ENCODE measurements around the gene PTPRM.

PTPRM gene

DNA sequence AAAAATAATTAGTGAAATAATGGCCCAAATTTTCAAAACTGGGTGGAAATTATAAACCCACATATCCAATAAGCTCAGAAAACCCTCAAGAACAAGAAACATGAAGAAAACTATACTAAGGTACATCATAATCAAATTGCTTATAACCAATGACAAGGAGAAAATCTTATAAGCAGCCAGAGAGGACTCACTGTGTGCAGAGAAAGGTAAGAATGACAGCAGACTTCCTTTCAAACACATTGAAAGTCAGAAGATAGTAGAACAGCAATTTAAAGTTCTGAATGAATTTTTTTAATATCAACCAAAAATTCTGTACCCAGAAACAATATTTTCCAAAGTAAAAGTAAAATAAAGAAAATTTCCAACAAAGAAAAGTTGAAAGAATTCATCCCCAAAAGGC, 844.4 kb downstream of the PTPRM start:
- H3K9me3 ChIP-seq = no peaks in the 10 kb centered on the region
- no peaks in the 10 kb centered on the region; the same call in 1 of the 2 replicates for H3K27me3 ChIP-seq (ENCODE audit: low read depth)
- DNase-seq (ENCODE audit: low spot score in 2 of 2) = no peak
- no peak overlapping the region for H3K4me3 ChIP-seq
- H3K4me1 ChIP-seq = no peaks in the 10 kb centered on the region
- H3K36me3 ChIP-seq (replicated peaks) = no peaks in the 10 kb centered on the region
- in situ Hi-C loops (cut with MboI; ENCODE audit: low sequenced_read_pairs) = loop anchor here (25.0 kb wide), 1 partner anchor 99 kb away; no protein-coding TSS in a partner anchor

- DNase-seq (ENCODE audit: low spot score in 2 of 2) = no peak
- H3K4me1 ChIP-seq = no peaks in the 10 kb centered on the region
- no peaks in the 10 kb centered on the region for H3K36me3 ChIP-seq (replicated peaks)
- H3K27me3 ChIP-seq (ENCODE audit: low read depth) = no peaks in the 10 kb centered on the region; the same call in 1 of the 2 replicates
- H3K9me3 ChIP-seq = no peaks in the 10 kb centered on the region
- no peak overlapping the region for H3K4me3 ChIP-seq
- in situ Hi-C loops (cut with MboI; ENCODE audit: low sequenced_read_pairs) = loop anchor here (25.0 kb wide), 1 partner anchor 100 kb away; no protein-coding TSS in a partner anchor
Observed at GRCh38 chr18:8412117-8412516, 845.0 kb downstream of the PTPRM start.

DNA sequence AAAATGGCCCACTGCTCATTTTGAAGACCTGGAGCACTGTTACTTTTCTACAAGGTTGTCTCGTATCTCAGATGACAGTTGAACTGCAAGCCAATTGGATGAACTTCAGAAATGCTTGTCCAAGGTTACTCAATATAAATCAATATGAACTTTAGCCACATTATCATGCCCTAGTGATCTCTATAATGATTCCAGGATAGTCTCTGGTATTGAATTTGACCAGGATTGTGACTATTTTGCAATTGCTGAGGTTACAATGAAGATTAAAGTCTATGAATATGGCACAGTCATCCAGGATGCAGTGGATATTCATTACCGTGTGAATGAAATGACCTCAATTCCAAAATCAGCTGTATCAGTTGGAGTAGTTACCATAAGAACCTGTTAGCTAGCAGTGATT, 846.1 kb downstream of the PTPRM start:
- Histone ChIP-seq H3K9me3 (no peaks in the 10 kb centered on the region), H3K27me3 (ENCODE audit: low read depth) (no peaks in the 10 kb centered on the region; the same call in 1 of the 2 replicates), H3K36me3 (replicated peaks) (no peaks in the 10 kb centered on the region), H3K4me1 (no peaks in the 10 kb centered on the region), H3K4me3 (no peak overlapping the region)
- in situ Hi-C loops (cut with MboI; ENCODE audit: low sequenced_read_pairs) = loop anchor here (25.0 kb wide), 1 partner anchor 101 kb away; no protein-coding TSS in a partner anchor
- DNase-seq (ENCODE audit: low spot score in 2 of 2) = no peak

- Histone ChIP-seq H3K4me3 (no peak overlapping the region), H3K9me3 (no peaks in the 10 kb centered on the region), H3K36me3 (replicated peaks) (no peaks in the 10 kb centered on the region), H3K4me1 (no peaks in the 10 kb centered on the region), H3K27me3 (ENCODE audit: low read depth) (no peaks in the 10 kb centered on the region; the same call in 1 of the 2 replicates)
- DNase-seq (ENCODE audit: low spot score in 2 of 2) = no peak
- in situ Hi-C loops (cut with MboI; ENCODE audit: low sequenced_read_pairs) = loop anchor here (25.0 kb wide), 1 partner anchor 101 kb away; no protein-coding TSS in a partner anchor
Observed at GRCh38 chr18:8413751-8414150, 846.6 kb downstream of the PTPRM start.

- no peak overlapping the region for H3K4me3 ChIP-seq
- in situ Hi-C loops (cut with MboI; ENCODE audit: low sequenced_read_pairs) = loop anchor here (25.0 kb wide), 1 partner anchor 104 kb away; no protein-coding TSS in a partner anchor
- DNase-seq (ENCODE audit: low spot score in 2 of 2) = no peak
Observed at GRCh38 chr18:8416212-8417019, 849.3 kb downstream of the PTPRM start.

DNA sequence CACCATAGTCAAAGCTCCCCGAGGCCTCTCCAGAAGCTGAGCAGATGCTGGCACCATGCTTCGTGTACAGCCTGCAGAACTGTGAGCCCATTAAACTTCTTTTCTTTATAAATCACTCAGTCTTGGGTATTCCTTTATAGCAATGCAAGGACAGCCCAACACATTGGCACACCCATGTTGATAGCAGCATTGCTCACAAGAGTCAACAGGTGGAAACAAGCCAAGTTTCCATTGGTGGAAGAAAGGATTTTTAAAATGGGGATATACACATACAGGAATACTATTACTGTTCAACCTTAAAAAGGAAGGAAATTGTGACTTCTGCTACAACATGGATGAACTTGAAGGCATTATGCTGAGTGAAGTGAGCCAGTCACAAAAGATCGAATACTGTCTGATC, 855.3 kb downstream of the PTPRM start:
- no peak for DNase-seq (ENCODE audit: low spot score in 2 of 2)
- in situ Hi-C loops (cut with MboI; ENCODE audit: low sequenced_read_pairs) = loop anchor here (25.0 kb wide), 1 partner anchor 110 kb away; no protein-coding TSS in a partner anchor
- Histone ChIP-seq H3K9me3 (no peaks in the 10 kb centered on the region), H3K27me3 (ENCODE audit: low read depth) (no peaks in the 10 kb centered on the region), H3K4me1 (no peaks in the 10 kb centered on the region), H3K36me3 (replicated peaks) (no peaks in the 10 kb centered on the region), H3K4me3 (no peak overlapping the region)

More at GRCh38 chr18:8416212-8417019, 849.3 kb downstream of the PTPRM start:
- Histone ChIP-seq H3K4me1 (no peaks in the 10 kb centered on the region), H3K9me3 (no peaks in the 10 kb centered on the region), H3K27me3 (ENCODE audit: low read depth) (no peaks in the 10 kb centered on the region; the same call in 1 of the 2 replicates), H3K36me3 (replicated peaks) (no peaks in the 10 kb centered on the region)

- in situ Hi-C loops (cut with MboI; ENCODE audit: low sequenced_read_pairs) = loop anchor here (25.0 kb wide), 1 partner anchor 111 kb away; no protein-coding TSS in a partner anchor
- Histone ChIP-seq H3K4me1 (no peaks in the 10 kb centered on the region), H3K4me3 (no peak overlapping the region), H3K36me3 (replicated peaks) (no peaks in the 10 kb centered on the region), H3K9me3 (no peaks in the 10 kb centered on the region), H3K27me3 (ENCODE audit: low read depth) (no peaks in the 10 kb centered on the region)
- DNase-seq (ENCODE audit: low spot score in 2 of 2) = no peak
Observed at GRCh38 chr18:8423051-8423557, 856.0 kb downstream of the PTPRM start.

DNA sequence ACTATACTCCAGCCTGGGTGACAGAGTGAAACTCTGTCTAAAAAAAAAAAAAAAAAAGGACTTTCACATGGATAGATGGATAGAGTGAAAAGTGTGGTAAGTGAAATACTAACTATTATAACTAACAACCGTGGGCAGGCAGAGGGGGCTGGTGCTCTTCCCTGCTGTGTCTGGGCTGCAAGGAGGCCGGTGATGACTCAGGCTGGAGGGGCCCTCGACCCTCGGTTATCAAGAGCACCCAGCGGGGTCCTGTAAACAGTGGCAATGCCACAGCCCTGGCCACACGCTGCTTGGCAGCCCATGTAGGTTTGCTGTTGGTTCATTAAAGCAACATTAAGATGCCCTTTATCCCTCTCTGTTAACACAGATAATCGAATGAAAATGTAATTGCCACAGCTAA, 857.4 kb downstream of the PTPRM start:
- Histone ChIP-seq H3K4me1 (no peaks in the 10 kb centered on the region), H3K27me3 (ENCODE audit: low read depth) (no peaks in the 10 kb centered on the region), H3K36me3 (replicated peaks) (no peaks in the 10 kb centered on the region), H3K9me3 (no peaks in the 10 kb centered on the region), H3K4me3 (no peak overlapping the region)
- DNase-seq (ENCODE audit: low spot score in 2 of 2) = no peak
- in situ Hi-C loops (cut with MboI; ENCODE audit: low sequenced_read_pairs) = loop anchor here (25.0 kb wide), 1 partner anchor 112 kb away; no protein-coding TSS in a partner anchor

DNA sequence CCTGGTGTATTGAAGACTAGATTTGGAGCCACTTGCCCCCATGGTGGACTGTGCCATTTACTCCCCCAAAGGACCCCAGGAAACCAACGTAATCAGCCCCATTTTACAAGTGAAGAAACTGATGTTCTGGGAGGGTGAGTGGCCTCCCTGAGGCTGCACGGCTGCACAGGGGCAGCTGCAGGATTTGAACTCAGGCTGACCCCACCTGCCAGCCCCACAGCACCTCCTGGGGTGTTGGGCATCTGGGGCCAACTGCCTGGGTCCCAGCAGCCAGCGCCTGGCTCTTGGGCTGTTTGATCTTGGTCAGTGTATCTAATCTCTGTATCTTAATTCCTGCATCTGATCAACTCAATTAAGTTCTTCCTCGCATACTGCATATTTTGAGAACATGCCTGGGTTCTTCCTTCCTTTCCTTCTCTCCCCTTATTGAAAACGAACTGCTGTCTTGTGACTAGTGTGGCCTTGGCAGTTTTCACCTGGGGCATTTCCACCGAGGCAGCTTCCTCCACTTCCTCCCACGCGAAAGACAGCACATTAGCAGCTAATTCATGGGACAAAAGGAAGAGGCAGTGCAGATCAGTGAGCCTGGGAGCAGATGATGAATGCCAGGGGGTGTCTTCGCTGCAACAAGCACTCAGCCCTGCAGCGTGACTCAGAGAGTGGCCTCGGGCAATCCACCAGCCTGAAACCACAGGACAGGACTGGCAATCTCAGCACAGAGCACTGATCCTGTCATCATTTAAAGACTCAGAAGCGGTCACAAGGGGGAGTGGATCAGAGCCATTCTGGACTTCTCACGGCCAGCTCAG, 858.0 kb downstream of the PTPRM start:
- Histone ChIP-seq H3K9me3 (no peaks in the 10 kb centered on the region), H3K36me3 (replicated peaks) (no peaks in the 10 kb centered on the region), H3K4me3 (no peak overlapping the region), H3K4me1 (no peaks in the 10 kb centered on the region), H3K27me3 (ENCODE audit: low read depth) (no peaks in the 10 kb centered on the region)
- DNase-seq (ENCODE audit: low spot score in 2 of 2) = no peak
- in situ Hi-C loops (cut with MboI; ENCODE audit: low sequenced_read_pairs) = loop anchor here (25.0 kb wide), 1 partner anchor 113 kb away; no protein-coding TSS in a partner anchor

- peak in 1 of 2 experiments; percentile 41 for DNase-seq (ENCODE audit: low spot score in 2 of 2)
- Histone ChIP-seq H3K27me3 (ENCODE audit: low read depth) (no peaks in the 10 kb centered on the region), H3K36me3 (replicated peaks) (no peaks in the 10 kb centered on the region), H3K4me3 (no peak overlapping the region), H3K4me1 (no peaks in the 10 kb centered on the region), H3K9me3 (no peaks in the 10 kb centered on the region)
- in situ Hi-C loops (cut with MboI; ENCODE audit: low sequenced_read_pairs) = no loop called here
Observed at GRCh38 chr18:8426401-8426800, 859.3 kb downstream of the PTPRM start.

- Histone ChIP-seq H3K36me3 (replicated peaks) (no peaks in the 10 kb centered on the region), H3K27me3 (ENCODE audit: low read depth) (no peaks in the 10 kb centered on the region), H3K4me1 (no peaks in the 10 kb centered on the region), H3K9me3 (no peaks in the 10 kb centered on the region), H3K4me3 (no peak overlapping the region)
- no peak for DNase-seq (ENCODE audit: low spot score in 2 of 2)
- in situ Hi-C loops (cut with MboI; ENCODE audit: low sequenced_read_pairs) = no loop called here
Observed at GRCh38 chr18:8427339-8427738, 860.2 kb downstream of the PTPRM start.

GRCh38 chr18:8428951-8429350, 861.8 kb downstream of the PTPRM start:
- Histone ChIP-seq H3K9me3 (no peaks in the 10 kb centered on the region), H3K4me1 (no peaks in the 10 kb centered on the region), H3K36me3 (replicated peaks) (no peaks in the 10 kb centered on the region), H3K4me3 (no peak overlapping the region), H3K27me3 (ENCODE audit: low read depth) (no peaks in the 10 kb centered on the region)
- in situ Hi-C loops (cut with MboI; ENCODE audit: low sequenced_read_pairs) = no loop called here
- no peak for DNase-seq (ENCODE audit: low spot score in 2 of 2)

DNA sequence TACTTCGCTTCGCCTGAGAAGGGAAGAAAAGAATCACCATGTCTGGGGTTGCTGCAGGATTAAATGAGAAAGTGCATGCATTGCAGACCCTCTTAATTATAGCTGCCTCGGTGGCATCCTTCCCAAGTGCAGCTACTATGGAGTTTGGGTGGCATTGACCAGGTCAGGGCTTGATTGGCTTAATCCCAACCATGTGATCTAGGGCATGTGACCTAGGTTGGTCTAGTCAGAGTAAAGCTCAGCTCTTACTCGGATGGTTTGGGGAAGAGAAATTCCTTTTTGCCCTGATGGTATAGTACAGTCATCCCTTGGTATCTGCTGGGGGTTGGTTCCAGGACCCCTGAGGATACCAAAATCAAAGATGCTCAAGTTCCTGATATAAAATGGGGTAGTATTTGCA, 863.9 kb downstream of the PTPRM start:
- in situ Hi-C loops (cut with MboI; ENCODE audit: low sequenced_read_pairs) = no loop called here
- DNase-seq (ENCODE audit: low spot score in 2 of 2) = no peak
- H3K36me3 ChIP-seq (replicated peaks) = no peaks in the 10 kb centered on the region
- no peak overlapping the region for H3K4me3 ChIP-seq
- no peaks in the 10 kb centered on the region for H3K27me3 ChIP-seq (ENCODE audit: low read depth)
- H3K4me1 ChIP-seq = no peaks in the 10 kb centered on the region
- H3K9me3 ChIP-seq = no peaks in the 10 kb centered on the region

Data from HAP-1 (cell line).